NCI-H146 (cell line): Measurements from ENCODE around the gene EML1.

Experiments
- DNase-seq: peaks from one replicate; lab custom pipeline; 2025; lab: John Stamatoyannopoulos, UW

Gene EML1

GRCh38 chr14:99907761-99908652 is 114.8 kb downstream of the EML1 start:
- DNase-seq, result no peak

- no peak for DNase-seq
These were observed 115.5 kb downstream of the EML1 start for GRCh38 chr14:99908653-99909250.

- DNase-seq, result no peak
These were observed 116.4 kb downstream of the EML1 start for GRCh38 chr14:99909513-99910064.

GRCh38 chr14:99910337-99911309 is 117.4 kb downstream of the EML1 start:
- no peak for DNase-seq

- DNase-seq, result no peak
These were observed 122.3 kb downstream of the EML1 start for GRCh38 chr14:99915305-99916090.

- no peak for DNase-seq
These were observed 122.8 kb downstream of the EML1 start for GRCh38 chr14:99916091-99916383.

GRCh38 chr14:99918781-99919180 is 125.6 kb downstream of the EML1 start:
- no peak for DNase-seq

- no peak for DNase-seq
These were observed 128.2 kb downstream of the EML1 start for GRCh38 chr14:99921425-99921824.

- DNase-seq, result no peak
These were observed 131.2 kb downstream of the EML1 start for GRCh38 chr14:99924379-99924778.

- DNase-seq, result no peak
These were observed 132.3 kb downstream of the EML1 start for GRCh38 chr14:99925471-99925870.

- no peak for DNase-seq
These were observed 135.8 kb downstream of the EML1 start for GRCh38 chr14:99928963-99929362.

GRCh38 chr14:99929601-99930000 is 136.4 kb downstream of the EML1 start:
- DNase-seq, result no peak

GRCh38 chr14:99930420-99931274 is 137.4 kb downstream of the EML1 start:
- no peak for DNase-seq

GRCh38 chr14:99931308-99931707 is 138.1 kb downstream of the EML1 start:
- DNase-seq, result no peak

GRCh38 chr14:99936056-99936455 is 142.8 kb downstream of the EML1 start:
- no peak for DNase-seq

GRCh38 chr14:99936738-99937474 is 143.7 kb downstream of the EML1 start:
- DNase-seq, result no peak

GRCh38 chr14:99937475-99938244 is 144.4 kb downstream of the EML1 start:
- DNase-seq, result no peak

- DNase-seq, result no peak
These were observed 145.2 kb downstream of the EML1 start for GRCh38 chr14:99938376-99938775.

- no peak for DNase-seq
These were observed 145.7 kb downstream of the EML1 start for GRCh38 chr14:99938896-99939295.
